Naive thymus-derived CD4-positive, alpha-beta T cell (primary cell): ENCODE measurements around the gene CCDC148. TPM values are rescaled to one million over a fixed set of nuclear protein-coding genes. Genes with fewer than 3 reads are reported as not detected.

ENCODE experiments used
- ATAC-seq: fragments of 150-1000 bp; cut with Tn5 transposase; 2 replicates; pipeline ENCODE4 v1.10.0; 2021; ENCODE audit warnings: mild to moderate bottlenecking, moderate library complexity
- CTCF ChIA-PET: fragments of 350-600 bp; sonication (Branson Sonifier 250); formaldehyde crosslinking; loops from one replicate; lab custom pipeline; 2021; ENCODE audit warnings: antibody characterized with exemption; lab: Charles Lee
- POLR2A ChIA-PET: fragments of 350-600 bp; sonication (Branson Sonifier 250); formaldehyde crosslinking; loops from one replicate; lab custom pipeline; 2021; ENCODE audit warnings: antibody characterized with exemption, inconsistent platforms; lab: Charles Lee
- DNase-seq, 9 donors: peaks; one replicate each; pipeline versions ENCODE4 v3.0.0 to v3.0.0-alpha.2; 2020 to 2022; ENCODE audit warnings: mixed read lengths in 1 of 9
- H3K27ac ChIP-seq: one replicate; pipeline ENCODE4 v1.7.0; 2013; ENCODE audit warnings: mild to moderate bottlenecking, low read depth, low read length, moderate library complexity
- H3K27me3 ChIP-seq, 2 donors: one replicate each; pipeline ENCODE4 v1.7.0; 2013; ENCODE audit warnings: low read length in 2 of 2, mild to moderate bottlenecking in 2 of 2, moderate library complexity in 2 of 2; ENCODE audit not compliant: control insufficient read depth in 2 of 2, insufficient read depth in 2 of 2
- H3K36me3 ChIP-seq, 3 experiments: 1 replicate in 2 of 3; 2 replicates in 1 of 3; pipeline ENCODE4 v1.7.0; 2013; ENCODE audit warnings: low read length in 3 of 3, mild to moderate bottlenecking in 3 of 3, moderate library complexity in 1 of 3; ENCODE audit not compliant: insufficient read depth in 3 of 3, control insufficient read depth in 2 of 3
- H3K4me1 ChIP-seq, 2 donors: one replicate each; pipeline ENCODE4 v1.7.0; 2013; ENCODE audit warnings: low read length in 2 of 2, mild to moderate bottlenecking in 2 of 2, moderate library complexity in 1 of 2; ENCODE audit not compliant: control insufficient read depth in 2 of 2, insufficient read depth in 2 of 2
- H3K4me3 ChIP-seq: 2 replicates; pipeline ENCODE4 v1.7.0; 2013; ENCODE audit warnings: mild to moderate bottlenecking, low read length
- H3K9me3 ChIP-seq, 3 experiments: 1 replicate in 2 of 3; 2 replicates in 1 of 3; pipeline ENCODE4 v1.7.0; 2013; ENCODE audit warnings: low read length in 3 of 3; ENCODE audit not compliant: control insufficient read depth in 2 of 3
- H3K27ac Mint-ChIP-seq, 9 donors: one replicate each; pipeline ENCODE4 v1.8.0; 2020 to 2022; ENCODE audit warnings: mixed read lengths in 9 of 9, mild to moderate bottlenecking in 8 of 9, moderate library complexity in 5 of 9, inconsistent platforms in 2 of 9
- H3K27me3 Mint-ChIP-seq, 5 donors: one replicate each; pipeline ENCODE4 v1.8.0; 2021 to 2022; ENCODE audit warnings: mixed read lengths in 5 of 5, mild to moderate bottlenecking in 1 of 5
- H3K36me3 Mint-ChIP-seq, 5 donors: one replicate each; pipeline ENCODE4 v1.8.0; 2020 to 2022; ENCODE audit warnings: mixed read lengths in 5 of 5, mild to moderate bottlenecking in 3 of 5, inconsistent platforms in 1 of 5
- H3K4me1 Mint-ChIP-seq, 7 donors: one replicate each; pipeline ENCODE4 v1.8.0; 2020 to 2022; ENCODE audit warnings: mixed read lengths in 7 of 7, mild to moderate bottlenecking in 3 of 7, inconsistent platforms in 1 of 7
- H3K4me3 Mint-ChIP-seq, 10 donors: one replicate each; pipeline ENCODE4 v1.8.0; 2020 to 2022; ENCODE audit warnings: mild to moderate bottlenecking in 10 of 10, mixed read lengths in 10 of 10, moderate library complexity in 6 of 10, inconsistent platforms in 2 of 10
- H3K9me3 Mint-ChIP-seq, 11 donors: one replicate each; pipeline ENCODE4 v1.8.0; 2020 to 2022; ENCODE audit warnings: mixed read lengths in 11 of 11, mild to moderate bottlenecking in 4 of 11, inconsistent platforms in 1 of 11, moderate library complexity in 1 of 11
- intact Hi-C, 2 donors: fragments of 100-400 bp; cut with micrococcal nuclease; formaldehyde crosslinking; loops; one replicate each; pipeline ENCODE4 v1.15.1; 2023
- polyA plus RNA-seq, 2 donors: library from polyadenylated mRNA; unstranded; fragments of 300-500 nt; fragmentation: Illumina TruSeq; gene quantifications; one replicate each; pipeline ENCODE4 v1.2.3, GENCODE V29; 2021
- total RNA-seq, 6 experiments: library from RNA in 5 of 6; stranded (reverse) in 5 of 6; gene quantifications; 1 replicate in 5 of 6; 2 replicates in 1 of 6; pipeline ENCODE4 v1.2.3 and lab custom pipeline; 2021 to 2026

CCDC148 gene
- total and polyA plus RNA-seq, 7 experiments from 2014 or later, result 0.14 to 0.54 TPM; not detected in 5

DNA sequence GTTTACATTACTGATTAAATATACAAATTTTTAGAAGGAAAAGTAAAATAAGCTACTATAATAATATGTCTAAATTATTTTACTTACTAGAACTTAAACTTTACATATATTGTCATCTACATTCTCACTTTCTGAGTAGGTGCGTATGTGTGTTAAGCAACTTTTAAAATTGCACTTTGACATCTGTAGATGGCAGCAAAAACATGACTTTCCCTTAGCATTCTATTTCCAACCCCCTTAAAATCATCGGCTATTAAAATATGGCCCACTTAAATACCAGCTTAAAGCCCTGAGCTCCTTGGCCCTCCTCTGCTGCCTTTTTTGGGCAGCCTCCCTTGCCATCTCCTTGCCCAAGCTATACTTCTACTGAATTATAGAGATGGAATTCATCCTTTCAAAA, 276.9 kb downstream of the CCDC148 start:
- peaks cover 39 to 49% (median 47%) of the 10 kb centered on the region in 5 donors for H3K27me3 Mint-ChIP-seq
- ChIA-PET POLR2A (no interaction called here), CTCF (interaction anchor here (0.7 to 2.8 kb wide), 6 partner anchors 23 to 575 kb away, joined by 3 to 8 read pairs (median 4); no protein-coding TSS in a partner anchor)
- no peaks in the 10 kb centered on the region for H3K9me3 Mint-ChIP-seq
- Histone ChIP-seq H3K27ac (no peak overlapping the region), H3K4me1 (no peaks in the 10 kb centered on the region), H3K9me3 (no peaks in the 10 kb centered on the region), H3K4me3 (no peak overlapping the region), H3K27me3 (peaks cover 0 to 5% of the 10 kb centered on the region in 2 donors), H3K36me3 (no peaks in the 10 kb centered on the region)
- no peak for DNase-seq
- intact Hi-C loops, result loop anchor here (1.0 to 10.0 kb wide), 5 partner anchors 275 to 575 kb away; partner anchors contain the start of genes CCDC148 (in 1 of the 2) and PKP4 (in 1 of the 2)
- ATAC-seq, result no peak
- peaks cover 0 to 2% (median 0%) of the 10 kb centered on the region in 7 donors for H3K4me1 Mint-ChIP-seq
- H3K36me3 Mint-ChIP-seq, result no peaks in the 10 kb centered on the region
- H3K27ac Mint-ChIP-seq, result no peak overlapping the region
- H3K4me3 Mint-ChIP-seq, result no peak overlapping the region

DNA sequence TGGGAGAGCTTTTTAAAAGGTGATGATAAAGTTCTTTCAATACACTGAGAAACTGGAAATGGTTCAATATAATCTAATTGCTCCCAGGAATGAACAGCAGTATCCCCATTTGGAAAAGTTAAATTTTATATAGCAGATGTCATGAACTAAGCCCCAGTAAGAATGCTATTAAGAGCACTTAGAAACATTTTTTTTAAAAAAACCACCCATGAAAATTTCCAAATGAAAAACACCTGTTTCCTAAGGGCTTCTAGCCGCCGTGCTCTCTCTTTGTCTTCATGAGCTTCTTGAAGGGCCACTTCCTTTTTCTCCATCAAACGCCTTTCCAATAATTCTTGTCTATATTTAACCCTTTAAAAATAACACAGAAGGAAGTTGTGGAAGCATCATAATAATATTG, 277.9 kb downstream of the CCDC148 start:
- Mint-ChIP-seq H3K27ac (no peak overlapping the region), H3K4me3 (no peak overlapping the region), H3K27me3 (peaks cover 39 to 49% (median 47%) of the 10 kb centered on the region in 5 donors), H3K36me3 (no peaks in the 10 kb centered on the region), H3K9me3 (no peaks in the 10 kb centered on the region), H3K4me1 (peaks cover 0 to 2% (median 0%) of the 10 kb centered on the region in 7 donors)
- intact Hi-C loops, result loop anchor here (1.0 to 10.0 kb wide), 3 partner anchors 436 to 576 kb away; no protein-coding TSS in a partner anchor
- ChIA-PET POLR2A (no interaction called here), CTCF (no interaction called here)
- H3K36me3 ChIP-seq, result no peaks in the 10 kb centered on the region
- ATAC-seq (no peak), DNase-seq (no peak)
- peaks cover 0 to 5% of the 10 kb centered on the region in 2 donors for H3K27me3 ChIP-seq
- H3K9me3 ChIP-seq, result no peaks in the 10 kb centered on the region
- H3K4me3 ChIP-seq, result no peak overlapping the region
- H3K27ac ChIP-seq, result no peak overlapping the region
- H3K4me1 ChIP-seq, result no peaks in the 10 kb centered on the region

DNA sequence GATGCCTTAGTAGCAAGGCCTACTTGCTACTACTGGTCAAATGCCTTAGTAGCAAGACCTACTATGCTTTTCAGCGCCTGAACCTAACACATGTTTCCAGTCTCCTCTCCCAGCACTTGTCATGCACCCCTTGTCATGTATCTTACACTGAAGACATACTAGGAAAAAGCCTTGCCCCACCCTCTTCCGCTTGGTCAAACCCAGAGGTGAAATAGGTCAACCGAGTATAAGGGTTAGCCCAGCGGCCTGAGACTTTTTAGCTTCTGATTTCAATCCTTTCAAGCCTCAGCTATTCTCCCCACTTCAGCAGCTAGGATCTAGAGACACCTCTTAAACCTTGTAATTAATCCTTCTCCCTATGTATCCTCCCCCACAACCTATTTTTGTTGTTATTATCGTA, 281.6 kb downstream of the CCDC148 start:
- Histone ChIP-seq H3K27ac (no peak overlapping the region), H3K36me3 (no peaks in the 10 kb centered on the region), H3K9me3 (no peaks in the 10 kb centered on the region), H3K4me1 (no peaks in the 10 kb centered on the region), H3K27me3 (peaks cover 0 to 1% of the 10 kb centered on the region in 2 donors), H3K4me3 (no peak overlapping the region)
- intact Hi-C loops, result loop anchor here (5.0 to 10.0 kb wide), 2 partner anchors 440 to 577 kb away; no protein-coding TSS in a partner anchor
- peaks cover 27 to 43% (median 34%) of the 10 kb centered on the region in 5 donors for H3K27me3 Mint-ChIP-seq
- POLR2A ChIA-PET, result no interaction called here
- no peak overlapping the region for H3K4me3 Mint-ChIP-seq
- no peak for DNase-seq
- H3K4me1 Mint-ChIP-seq, result no peaks in the 10 kb centered on the region
- CTCF ChIA-PET, result interaction anchor here (1.7 kb wide), 1 partner anchor 579 kb away, joined by 4 read pairs; no protein-coding TSS in a partner anchor
- no peaks in the 10 kb centered on the region for H3K36me3 Mint-ChIP-seq
- H3K9me3 Mint-ChIP-seq, result no peaks in the 10 kb centered on the region
- H3K27ac Mint-ChIP-seq, result no peak overlapping the region
- ATAC-seq, result no peak

DNA sequence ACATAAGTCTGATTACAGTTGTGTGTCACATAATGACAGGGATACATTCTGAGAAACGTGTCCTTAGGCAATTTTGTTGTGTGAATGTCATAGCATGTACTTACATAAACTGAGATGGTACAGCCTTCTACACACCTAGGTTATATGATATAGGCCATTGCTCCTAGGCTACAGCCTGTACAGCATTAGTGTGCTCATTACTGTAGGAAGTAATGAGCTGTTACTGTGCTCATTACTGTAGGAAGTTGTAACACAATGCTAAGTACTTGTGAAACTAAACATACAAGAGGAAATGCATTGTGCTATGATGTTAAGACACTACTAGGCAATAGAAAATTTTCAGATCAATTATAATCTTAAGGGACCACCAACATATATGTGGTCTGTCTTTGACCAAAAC, 282.1 kb downstream of the CCDC148 start:
- ATAC-seq (peak; percentile 65), DNase-seq (no peak)
- intact Hi-C loops, result loop anchor here in 1 of 2 donors (10.0 kb wide), 1 partner anchor 440 kb away; no protein-coding TSS in a partner anchor
- H3K4me1 ChIP-seq, result no peaks in the 10 kb centered on the region
- H3K27me3 ChIP-seq, result no peaks in the 10 kb centered on the region
- ChIA-PET CTCF (interaction anchor here (1.7 kb wide), 1 partner anchor 579 kb away, joined by 4 read pairs; no protein-coding TSS in a partner anchor), POLR2A (no interaction called here)
- Mint-ChIP-seq H3K36me3 (no peaks in the 10 kb centered on the region), H3K9me3 (no peaks in the 10 kb centered on the region), H3K27ac (no peak overlapping the region), H3K27me3 (peaks cover 27 to 42% (median 33%) of the 10 kb centered on the region in 5 donors), H3K4me1 (no peaks in the 10 kb centered on the region), H3K4me3 (no peak overlapping the region)
- no peaks in the 10 kb centered on the region for H3K9me3 ChIP-seq
- no peaks in the 10 kb centered on the region for H3K36me3 ChIP-seq
- no peak overlapping the region for H3K27ac ChIP-seq
- no peak overlapping the region for H3K4me3 ChIP-seq

DNA sequence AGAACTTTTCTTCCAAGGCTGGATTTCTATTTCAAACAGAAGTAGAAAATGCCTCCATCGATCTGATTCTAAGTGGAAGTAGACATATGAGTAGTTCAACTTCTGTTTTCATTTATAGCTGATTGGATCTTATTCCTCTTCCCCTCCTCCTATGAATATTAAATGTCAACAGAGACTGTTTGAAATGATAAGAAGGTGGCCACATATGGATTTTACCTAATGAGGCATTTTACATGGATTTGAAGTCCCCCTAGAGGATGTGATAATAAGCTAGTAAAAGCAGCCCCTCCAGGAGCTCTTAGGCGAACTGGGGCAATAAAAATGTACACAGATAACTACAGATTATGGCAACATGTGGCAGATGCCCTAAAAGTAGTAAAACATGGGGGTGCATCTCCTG, 283.8 kb downstream of the CCDC148 start:
- no peaks in the 10 kb centered on the region for H3K4me1 Mint-ChIP-seq
- H3K4me1 ChIP-seq, result no peaks in the 10 kb centered on the region
- H3K36me3 ChIP-seq, result no peaks in the 10 kb centered on the region
- H3K9me3 ChIP-seq, result no peaks in the 10 kb centered on the region
- no peak overlapping the region for H3K27ac ChIP-seq
- no peak overlapping the region for H3K4me3 Mint-ChIP-seq
- H3K27me3 Mint-ChIP-seq, result peaks cover 21 to 39% (median 28%) of the 10 kb centered on the region in 5 donors
- intact Hi-C loops, result loop anchor here in 1 of 2 donors (10.0 kb wide), 1 partner anchor 442 kb away; no protein-coding TSS in a partner anchor
- DNase-seq, result no peak
- H3K27ac Mint-ChIP-seq, result no peak overlapping the region
- no peak for ATAC-seq
- no peaks in the 10 kb centered on the region for H3K36me3 Mint-ChIP-seq
- ChIA-PET POLR2A (no interaction called here), CTCF (interaction anchor here (0.6 kb wide), 1 partner anchor 515 kb away, joined by 5 read pairs; no protein-coding TSS in a partner anchor)
- H3K27me3 ChIP-seq, result no peaks in the 10 kb centered on the region
- H3K4me3 ChIP-seq, result no peak overlapping the region
- H3K9me3 Mint-ChIP-seq, result no peaks in the 10 kb centered on the region

DNA sequence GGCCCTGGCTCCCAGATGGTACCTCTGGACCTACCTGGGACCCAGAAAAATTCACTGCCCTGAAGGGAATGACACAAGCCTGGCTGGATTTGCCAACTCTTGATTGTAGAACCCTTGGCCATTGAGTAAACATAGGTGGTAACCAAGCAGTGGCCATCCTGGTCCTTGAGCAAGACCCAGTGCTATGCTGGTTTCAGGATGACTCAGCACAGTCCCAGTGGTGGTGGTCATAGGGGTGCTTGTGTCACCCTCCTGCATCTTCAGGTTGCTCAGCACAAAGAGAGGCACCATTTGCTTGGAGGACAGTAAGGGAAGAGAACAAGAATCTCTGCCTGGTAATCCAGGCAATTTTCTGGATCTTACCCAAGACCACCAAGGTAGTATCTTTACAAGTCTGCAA, 302.0 kb downstream of the CCDC148 start:
- Histone ChIP-seq H3K9me3 (no peaks in the 10 kb centered on the region), H3K36me3 (no peaks in the 10 kb centered on the region), H3K4me1 (no peaks in the 10 kb centered on the region), H3K4me3 (no peak overlapping the region), H3K27ac (no peak overlapping the region), H3K27me3 (no peaks in the 10 kb centered on the region)
- H3K27me3 Mint-ChIP-seq, result peaks cover 5 to 17% (median 13%) of the 10 kb centered on the region in 5 donors
- ChIA-PET POLR2A (no interaction called here), CTCF (no interaction called here)
- intact Hi-C loops, result no loop called here
- H3K36me3 Mint-ChIP-seq, result no peaks in the 10 kb centered on the region
- no peak for ATAC-seq
- H3K27ac Mint-ChIP-seq, result no peak overlapping the region
- H3K4me3 Mint-ChIP-seq, result no peak overlapping the region
- H3K4me1 Mint-ChIP-seq, result no peaks in the 10 kb centered on the region
- peaks cover 0 to 26% (median 4%) of the 10 kb centered on the region in 11 donors for H3K9me3 Mint-ChIP-seq
- no peak for DNase-seq
